ENCODE results near the gene AOC3. TPM values are rescaled to one million over a fixed set of nuclear protein-coding genes. Genes with fewer than 3 reads are reported as not detected.

The AOC3 gene
- total RNA-seq, 1 experiment from 2014 or later, result 2.8 TPM

GRCh38 chr17:42844761-42845555 lies 6.0 kb upstream of the AOC3 start:
- no peaks in the 10 kb centered on the region for H3K79me1 ChIP-seq (ENCODE audit: insufficient read depth, low read depth, low read length, poor library complexity, severe bottlenecking)
- TF ChIP-seq CTCF (conservative IDR thresholded peaks at IDR 0.05), result no peak
- WGBS (ENCODE audit: extremely low coverage, insufficient read length, low lambda C conversion rate), result no CpG with 5 or more reads among the region's 24 CpGs
- no peak overlapping the region for H3K4me2 ChIP-seq (ENCODE audit: insufficient read depth, insufficient read length, low read length)
- H4K8ac ChIP-seq (replicated peaks; ENCODE audit: insufficient read length, low read depth, low read length), result no peak overlapping the region
- no peaks in the 10 kb centered on the region for H3K23me2 ChIP-seq (ENCODE audit: insufficient read length, low read depth, low read length, poor library complexity, severe bottlenecking)
- no peak overlapping the region for H4K91ac ChIP-seq (ENCODE audit: insufficient read length, low read depth, low read length)
- Mint-ChIP-seq H3K27me3 (ENCODE audit: low read depth) (no peaks in the 10 kb centered on the region), H3K27ac (no peak overlapping the region), H3K9me3 (no peaks in the 10 kb centered on the region), H3K4me3 (no peak overlapping the region), H3K36me3 (ENCODE audit: insufficient read depth in 1 of 3, low read depth in 3 of 3) (peaks cover 35 to 58% (median 50%) of the 10 kb centered on the region in 3 experiments; a peak in 6 of 7 replicates), H3K4me1 (0 out of 4 replicates have a peak, but pooled peaks cover 0 to 2% of the 10 kb centered on the region in 2 experiments)
- H3K18ac ChIP-seq (ENCODE audit: insufficient read length, low read depth, low read length), result no peak overlapping the region
- H3K4me1 ChIP-seq (ENCODE audit: insufficient read depth, low read length), result no peaks in the 10 kb centered on the region
- DNase-seq, result no peak
- H3K79me2 ChIP-seq (ENCODE audit: insufficient read depth, low read length), result no peaks in the 10 kb centered on the region
- H3K9me3 ChIP-seq (ENCODE audit: control insufficient read depth, low read depth, low read length), result no peaks in the 10 kb centered on the region
- H3K23ac ChIP-seq (ENCODE audit: insufficient read length, low read depth, low read length), result no peak overlapping the region
- no peak overlapping the region for H2BK15ac ChIP-seq (ENCODE audit: low read depth, low read length)
- H3K14ac ChIP-seq (ENCODE audit: insufficient read depth, low read length), result no peak overlapping the region
- H3K56ac ChIP-seq (ENCODE audit: insufficient read length, low read depth, low read length), result no peak overlapping the region
- no peak overlapping the region for H2BK5ac ChIP-seq (ENCODE audit: insufficient read length, low read length)
- H2AK5ac ChIP-seq (ENCODE audit: insufficient read length, low read length), result no peak overlapping the region
- H4K20me1 ChIP-seq (ENCODE audit: control insufficient read depth, insufficient read depth, insufficient read length), result no peaks in the 10 kb centered on the region
- H3K27ac ChIP-seq (ENCODE audit: insufficient read length, low read depth, low read length), result no peak overlapping the region
- no peak overlapping the region for H4K5ac ChIP-seq (ENCODE audit: insufficient read length, low read depth, low read length)
- H2AFZ ChIP-seq (ENCODE audit: low read length), result no peak overlapping the region
- no peak overlapping the region for H3K4ac ChIP-seq (ENCODE audit: low read depth, low read length)
- no peak overlapping the region for H3K9ac ChIP-seq (ENCODE audit: extremely low read depth, insufficient read length, low read length)
- H3T11ph ChIP-seq (ENCODE audit: low read length), result no peak overlapping the region
- no peak overlapping the region for H2BK120ac ChIP-seq (ENCODE audit: low read depth, low read length, poor library complexity, severe bottlenecking)
- no peak overlapping the region for H2BK20ac ChIP-seq (ENCODE audit: low read depth, low read length, poor library complexity, severe bottlenecking)
- H2BK12ac ChIP-seq (ENCODE audit: insufficient read length, low read depth, low read length), result no peak overlapping the region
- H3K27me3 ChIP-seq (ENCODE audit: insufficient read depth, low read length), result no peaks in the 10 kb centered on the region

Measured in H9 (cell line).